K562 (cell line): ENCODE measurements around the gene MYL9. TPM values are rescaled to one million over a fixed set of nuclear protein-coding genes. Genes with fewer than 3 reads are reported as not detected.

Experiments used
- ATAC-seq: fragments of 200-7000 bp; cut with Tn5 transposase; 3 replicates; pipeline ENCODE4 v1.9.1; 2020; ENCODE audit warnings: moderate library complexity
- BruUV-seq: library from RNA; stranded (reverse); fragments of 400-500 nt; replicated peaks from 2 replicates; lab custom pipeline; 2021; lab: Mats Ljungman, UMichigan
- CTCF ChIA-PET: fragments of 300-600 bp; formaldehyde crosslinking; extraction: SDS; loops from one replicate; lab custom pipeline; 2021; ENCODE audit warnings: low intra/inter-chr PET ratio; lab: Yijun Ruan, JAX
- POLR2A ChIA-PET: fragments of 300-600, 350-650 bp; sonication (Branson Sonifier 250); formaldehyde crosslinking; extraction: SDS; loops from one replicate; lab custom pipeline; 2021; ENCODE audit warnings: antibody characterized with exemption, inconsistent platforms; lab: Yijun Ruan, JAX
- DNase-seq, 4 experiments: peaks; one replicate each; pipeline versions ENCODE4 v3.0.0 to v3.0.0-alpha.2; 2011 to 2018; ENCODE audit warnings: low spot score in 3 of 4, mixed read lengths in 3 of 4; ENCODE audit errors: extremely low read depth in 1 of 4
- FAIRE-seq: peaks from 2 replicates; lab custom pipeline; 2011; peaks lifted over from hg19 to GRCh38; lab: Jason Lieb, UNC
- H2AFZ ChIP-seq: 2 replicates; pipeline ENCODE4 v1.6.0; 2011; ENCODE audit warnings: low read depth, low read length, control low read depth, inconsistent platforms
- H3K27ac ChIP-seq: fragments of 200-600 bp; 3 replicates; pipeline ENCODE4 v1.8.0; 2011; ENCODE audit warnings: low read depth, mild to moderate bottlenecking, control low read depth, inconsistent platforms, low read length, moderate library complexity, mixed read lengths; ENCODE audit errors: extremely low read depth
- H3K27me3 ChIP-seq, 2 experiments: fragments of 300-600 bp in 1 of 2; 2 replicates in 1 of 2; 3 replicates in 1 of 2; pipeline versions ENCODE4 v1.6.0 to v1.8.0; 2011; ENCODE audit warnings: inconsistent platforms in 2 of 2, low read length in 2 of 2, mild to moderate bottlenecking in 1 of 2, mixed read lengths in 1 of 2, moderate library complexity in 1 of 2; ENCODE audit not compliant: control insufficient read depth in 2 of 2, insufficient read depth in 2 of 2
- H3K36me3 ChIP-seq: fragments of 300-600 bp; 3 replicates; pipeline ENCODE4 v1.8.0; 2011; ENCODE audit warnings: mild to moderate bottlenecking, low read length, inconsistent platforms; ENCODE audit not compliant: control insufficient read depth, insufficient read depth
- H3K4me1 ChIP-seq, 2 experiments: fragments of 200-600 bp in 1 of 2; replicated peaks in 1 of 2; 2 replicates in 1 of 2; 3 replicates in 1 of 2; pipeline versions ENCODE4 v1.5.1 to v1.8.0; 2011; ENCODE audit warnings: inconsistent platforms in 2 of 2, low read length in 2 of 2, mild to moderate bottlenecking in 1 of 2, mixed read lengths in 1 of 2, moderate library complexity in 1 of 2; ENCODE audit not compliant: control insufficient read depth in 2 of 2, insufficient read depth in 2 of 2
- H3K4me2 ChIP-seq: 2 replicates; pipeline ENCODE4 v1.6.1; 2011; ENCODE audit warnings: low read length, control low read depth, inconsistent platforms, mixed read lengths; ENCODE audit not compliant: insufficient read depth
- H3K4me3 ChIP-seq: fragments of 200-600 bp; sonication (generic), shearing (Covaris generic); 2 replicates; pipeline ENCODE4 v1.5.1; 2016; ENCODE audit warnings: control low read depth, inconsistent platforms
- H3K79me2 ChIP-seq: fragments of 200-600 bp; 3 replicates; pipeline ENCODE4 v1.8.0; 2011; ENCODE audit warnings: low read length, inconsistent platforms; ENCODE audit not compliant: control insufficient read depth, insufficient read depth
- H3K9ac ChIP-seq, 2 experiments: 2 replicates each; pipeline versions ENCODE4 v1.6.0 to v1.6.1; 2011; ENCODE audit warnings: low read depth in 2 of 2, low read length in 2 of 2, control low read depth in 1 of 2, inconsistent platforms in 1 of 2, mild to moderate bottlenecking in 1 of 2, mixed read lengths in 1 of 2; ENCODE audit not compliant: insufficient read depth in 1 of 2
- H3K9me1 ChIP-seq: one replicate; pipeline ENCODE4 v1.6.0; 2011; ENCODE audit warnings: inconsistent platforms, mild to moderate bottlenecking, low read length, moderate library complexity; ENCODE audit not compliant: control insufficient read depth, insufficient read depth
- H3K9me3 ChIP-seq: replicated peaks from 2 replicates; pipeline ENCODE4 v1.5.1; 2011; ENCODE audit warnings: low read depth, low read length, inconsistent platforms; ENCODE audit not compliant: control insufficient read depth, insufficient read depth
- H4K20me1 ChIP-seq: replicated peaks from 2 replicates; pipeline ENCODE4 v1.6.1; 2011; ENCODE audit warnings: low read length, inconsistent platforms, mixed read lengths; ENCODE audit not compliant: control insufficient read depth, insufficient read depth
- ARID1B ChIP-seq: fragments of 450-650 bp; IDR thresholded peaks from 2 replicates; pipeline ENCODE4 v1.6.1; 2016; ENCODE audit warnings: antibody characterized with exemption, mild to moderate bottlenecking, inconsistent platforms
- BCOR ChIP-seq: fragments of 450-650 bp; IDR thresholded peaks from 2 replicates; pipeline ENCODE4 v1.6.1; 2016
- BRCA1 ChIP-seq, 2 experiments: fragments of 450-650 bp in 1 of 2; sonication (generic) in 1 of 2; formaldehyde crosslinking in 1 of 2; IDR thresholded peaks; 2 replicates each; pipeline versions ENCODE4 v1.5.0 to v1.6.1; 2017 to 2020; ENCODE audit warnings: mild to moderate bottlenecking in 1 of 2, missing genetic modification reagents in 1 of 2
- DIDO1 ChIP-seq: fragments of 450-650 bp; IDR thresholded peaks from 2 replicates; pipeline ENCODE4 v1.6.1; 2016; ENCODE audit warnings: low read depth, missing biosample characterization, missing genetic modification characterization
- HIVEP1 ChIP-seq: fragments of 250-450 bp; sonication (Bioruptor Pico); IDR thresholded peaks from 2 replicates; pipeline ENCODE4 v1.4.0; 2020; ENCODE audit warnings: mild to moderate bottlenecking
- ID3 ChIP-seq, 2 experiments: fragments of 250-450 bp in 1 of 2; fragments of 450-650 bp in 1 of 2; sonication (Bioruptor Pico) in 1 of 2; IDR thresholded peaks; 2 replicates each; pipeline versions ENCODE4 v1.6.1 to v1.8.0; 2016 to 2021; ENCODE audit warnings: mild to moderate bottlenecking in 2 of 2, moderate library complexity in 2 of 2, missing compliant biosample characterization in 1 of 2, missing genetic modification characterization in 1 of 2
- JUN ChIP-seq, 2 experiments: sonication (generic) in 1 of 2; formaldehyde crosslinking in 1 of 2; IDR thresholded peaks; 2 replicates each; pipeline versions ENCODE4 v1.6.1 to v1.8.0; 2012 to 2022; ENCODE audit warnings: borderline replicate concordance in 2 of 2, mild to moderate bottlenecking in 2 of 2, improper control_type of control experiment in 1 of 2, low read depth in 1 of 2, low read length in 1 of 2, missing genetic modification reagents in 1 of 2
- NCOR1 ChIP-seq: fragments of 450-650 bp; IDR thresholded peaks from 2 replicates; pipeline ENCODE4 v1.6.1; 2016; ENCODE audit warnings: mild to moderate bottlenecking, moderate library complexity
- NFIC ChIP-seq: fragments of 450-650 bp; IDR thresholded peaks from 2 replicates; pipeline ENCODE4 v1.6.1; 2017; ENCODE audit warnings: mild to moderate bottlenecking, inconsistent platforms
- POLR2H ChIP-seq: IDR thresholded peaks from 2 replicates; pipeline ENCODE4 v1.6.1; 2016; ENCODE audit warnings: missing genetic modification characterization, low read depth, mild to moderate bottlenecking, control low read depth, missing compliant biosample characterization, moderate library complexity
- RBM25 ChIP-seq: fragments of 200-400 bp; formaldehyde crosslinking; IDR thresholded peaks from 2 replicates; pipeline ENCODE4 v1.6.1; 2018; ENCODE audit warnings: low read length, low read depth, moderate library complexity; ENCODE audit not compliant: severe bottlenecking
- RUNX1 ChIP-seq: sonication (generic); IDR thresholded peaks from 2 replicates; pipeline ENCODE4 v1.6.1; 2016; ENCODE audit warnings: antibody characterized with exemption, low read depth
- TRIM25 ChIP-seq: fragments of 450-650 bp; IDR thresholded peaks from 2 replicates; pipeline ENCODE4 v1.7.0; 2016; ENCODE audit warnings: borderline replicate concordance
- ZFP36 ChIP-seq: fragments of 150-350 bp; IDR thresholded peaks from 2 replicates; pipeline ENCODE4 v1.6.1; 2018; ENCODE audit warnings: low read length, low read depth; ENCODE audit not compliant: partially characterized antibody
- ZNF239 ChIP-seq: fragments of 250-450 bp; sonication (Bioruptor Pico); IDR thresholded peaks from 2 replicates; pipeline ENCODE4 v1.4.0; 2020; ENCODE audit warnings: mild to moderate bottlenecking
- ZSCAN32 ChIP-seq: fragments of 450-650 bp; formaldehyde crosslinking; IDR thresholded peaks from 2 replicates; pipeline ENCODE4 v1.4.0; 2020; ENCODE audit warnings: mild to moderate bottlenecking, moderate library complexity
- WGBS: fragments of 100-300 bp; shearing (Covaris generic); methylation state at CpG from one replicate; pipeline ENCODE4 v1.1.6; 2016; ENCODE audit warnings: low coverage, mixed read lengths; ENCODE audit not compliant: insufficient coverage; ENCODE audit errors: missing lambda C conversion rate; 5-methylcytosine and 5-hydroxymethylcytosine counted together
- in situ Hi-C: fragments of 300-500 bp; cut with MboI; formaldehyde crosslinking; loops from 4 replicates; pipeline ENCODE4 v1.15.0; 2018; ENCODE audit warnings: inconsistent platforms, mixed read lengths
- intact Hi-C: fragments of 100-400 bp; cut with micrococcal nuclease; formaldehyde crosslinking; loops from 2 replicates; pipeline ENCODE4 v1.14.2; 2022
- polyA plus RNA-seq, 8 experiments: library from polyadenylated mRNA; depleted of rRNA in 4 of 8; stranded (reverse) in 5 of 8; unstranded in 3 of 8; fragments of >200 nt; fragmentation: Nextera tagmentation in 2 of 8; fragmentation: Illumina TruSeq in 1 of 8; extraction: Ambion mirVana in 2 of 8; extraction: Trizol in 1 of 8; gene quantifications; 2 replicates each; pipeline versions ENCODE4 v1.2.1 to v1.2.3, GENCODE V29; 2011 to 2014; ENCODE audit warnings: inconsistent platforms in 1 of 8, missing spikeins in 1 of 8
- total RNA-seq, 7 experiments: library from RNA; depleted of rRNA in 6 of 7; stranded (reverse); fragments of >200 nt in 6 of 7; fragmentation: Illumina TruSeq in 2 of 7; extraction: Trizol in 2 of 7; gene quantifications; 2 replicates each; pipeline versions ENCODE4 v1.2.1 to v1.2.3, GENCODE V29; 2011 to 2021; ENCODE audit warnings: low replicate concordance in 1 of 7

Gene MYL9
- total and polyA plus RNA-seq, 9 of the 15 experiments (the other 6 are each of a cell fraction or from before 2014, with no cell fraction given), result 0.11 to 3.2 (median 0.81) TPM; not detected in 1

- FAIRE-seq (no peak), ATAC-seq (no peak), DNase-seq (no peak)
- no peak overlapping the region for H3K27ac ChIP-seq
- H2AFZ ChIP-seq, result no peak overlapping the region
- peak overlapping the region in 1 of 2 experiments; percentile 71; a peak in 2 of 4 replicates for H3K9ac ChIP-seq
- 68% methylated on average over 11 of the region's 15 CpGs for WGBS
- in situ Hi-C loops, result loop anchor here (10.0 kb wide), 1 partner anchor 1470 kb away; no protein-coding TSS in a partner anchor
- no peaks in the 10 kb centered on the region for H3K9me1 ChIP-seq
- BruUV-seq, result no TSS peak
- H3K36me3 ChIP-seq, result no peaks in the 10 kb centered on the region
- no peaks in the 10 kb centered on the region for H3K9me3 ChIP-seq
- H4K20me1 ChIP-seq, result no peaks in the 10 kb centered on the region
- no peak overlapping the region for H3K4me3 ChIP-seq
- H3K79me2 ChIP-seq, result no peaks in the 10 kb centered on the region
- no peak overlapping the region for H3K4me2 ChIP-seq
- ChIA-PET CTCF (no interaction called here), POLR2A (interaction anchor here (0.7 to 0.8 kb wide), 2 partner anchors 9 to 15 kb away, joined by 3 to 5 read pairs; no protein-coding TSS in a partner anchor)
- H3K4me1 ChIP-seq, result peaks cover 0 to 50% of the 10 kb centered on the region in 2 experiments; a peak in 3 of 5 replicates
- no peaks in the 10 kb centered on the region for H3K27me3 ChIP-seq
- intact Hi-C loops, result loop anchor here (10.0 kb wide), 1 partner anchor 110 kb away; no protein-coding TSS in a partner anchor
- no peak for TF ChIP-seq DIDO1 (tag)
- TF ChIP-seq ARID1B, result no peak
- TF ChIP-seq RUNX1, result no peak
- peak; percentile 52 for TF ChIP-seq ZFP36
- TF ChIP-seq NCOR1, result no peak
- peak; percentile 62 for TF ChIP-seq NFIC
- TF ChIP-seq BCOR, result 0 out of 2 replicates have a peak, but pooled peaks have one; percentile 17
- no peak for TF ChIP-seq ZNF239 (CRISPR knock-in tag)
- peak; percentile 36 for TF ChIP-seq RBM25
- no peak for TF ChIP-seq ID3 (CRISPR knock-in tag; IDR thresholded peaks at IDR 0.05)
- no peak for TF ChIP-seq ID3 (tag; IDR thresholded peaks at IDR 0.05)
- no peak for TF ChIP-seq ZSCAN32 (CRISPR knock-in tag)
- TF ChIP-seq JUN (IDR thresholded peaks at IDR 0.05; ENCODE audit: borderline replicate concordance, low read depth, low read length), result no peak
- TF ChIP-seq JUN (CRISPR knock-in tag; IDR thresholded peaks at IDR 0.05; ENCODE audit: borderline replicate concordance), result no peak
- no peak for TF ChIP-seq HIVEP1 (CRISPR knock-in tag)
- no peak for TF ChIP-seq POLR2H
- no peak for TF ChIP-seq BRCA1 (IDR thresholded peaks at IDR 0.05)
- no peak for TF ChIP-seq BRCA1 (CRISPR knock-in tag; IDR thresholded peaks at IDR 0.05)
- no peak for TF ChIP-seq TRIM25
Measured at GRCh38 chr20:36544134-36545018, 3.1 kb downstream of the MYL9 start.
